SK-N-SH treated with all-trans-retinoic acid at 6 μM for 48 hours (cell line): ENCODE measurements around the gene NHERF2.

ENCODE experiments used
- ARNTL ChIP-seq: fragments of 450-650 bp; formaldehyde crosslinking; IDR thresholded peaks from 2 replicates; pipeline ENCODE4 v1.5.0; 2020; ENCODE audit warnings: low read depth, mild to moderate bottlenecking, moderate library complexity, borderline replicate concordance
- BACH2 ChIP-seq: fragments of 250-450 bp; sonication (Bioruptor Pico); IDR thresholded peaks from 2 replicates; pipeline ENCODE4 v1.9.0; 2021; ENCODE audit warnings: mild to moderate bottlenecking, borderline replicate concordance
- ESRRG ChIP-seq: fragments of 250-450 bp; sonication (Bioruptor Pico); IDR thresholded peaks from 2 replicates; pipeline ENCODE4 v1.6.1; 2021; ENCODE audit warnings: mild to moderate bottlenecking
- ISL1 ChIP-seq: fragments of 250-450 bp; sonication (Bioruptor Pico); IDR thresholded peaks from 2 replicates; pipeline ENCODE4 v2.1.2; 2022; ENCODE audit warnings: mild to moderate bottlenecking, moderate library complexity
- PATZ1 ChIP-seq: fragments of 250-450 bp; sonication (Bioruptor Pico); IDR thresholded peaks from 2 replicates; pipeline ENCODE4 v1.8.0; 2020; ENCODE audit warnings: mild to moderate bottlenecking, moderate library complexity, borderline replicate concordance
- RARB ChIP-seq: fragments of 250-450 bp; sonication (Bioruptor Pico); IDR thresholded peaks from 2 replicates; pipeline ENCODE4 v1.8.0; 2021; ENCODE audit warnings: mild to moderate bottlenecking, moderate library complexity
- TCF4 ChIP-seq: fragments of 250-450 bp; sonication (Bioruptor Pico); IDR thresholded peaks from 2 replicates; pipeline ENCODE4 v1.8.0; 2021; ENCODE audit warnings: mild to moderate bottlenecking, moderate library complexity, borderline replicate concordance
- ZFP3 ChIP-seq: fragments of 250-450 bp; sonication (Bioruptor Pico); IDR thresholded peaks from 2 replicates; pipeline ENCODE4 v1.5.0; 2020; ENCODE audit warnings: mild to moderate bottlenecking, moderate library complexity
- ZFP30 ChIP-seq: fragments of 450-650 bp; formaldehyde crosslinking; IDR thresholded peaks from 2 replicates; pipeline ENCODE4 v1.5.0; 2022; ENCODE audit warnings: mild to moderate bottlenecking, moderate library complexity
- ZNF565 ChIP-seq: fragments of 450-650 bp; formaldehyde crosslinking; conservative IDR thresholded peaks from 2 replicates; pipeline ENCODE4 v1.5.0; 2020; ENCODE audit warnings: low read depth, mild to moderate bottlenecking, moderate library complexity
- ZNF70 ChIP-seq: fragments of 450-650 bp; formaldehyde crosslinking; IDR thresholded peaks from 2 replicates; pipeline ENCODE4 v1.5.0; 2020; ENCODE audit warnings: mild to moderate bottlenecking, moderate library complexity
- ZNF8 ChIP-seq: fragments of 450-650 bp; formaldehyde crosslinking; IDR thresholded peaks from 2 replicates; pipeline ENCODE4 v1.5.0; 2020; ENCODE audit warnings: mild to moderate bottlenecking, moderate library complexity

DNA sequence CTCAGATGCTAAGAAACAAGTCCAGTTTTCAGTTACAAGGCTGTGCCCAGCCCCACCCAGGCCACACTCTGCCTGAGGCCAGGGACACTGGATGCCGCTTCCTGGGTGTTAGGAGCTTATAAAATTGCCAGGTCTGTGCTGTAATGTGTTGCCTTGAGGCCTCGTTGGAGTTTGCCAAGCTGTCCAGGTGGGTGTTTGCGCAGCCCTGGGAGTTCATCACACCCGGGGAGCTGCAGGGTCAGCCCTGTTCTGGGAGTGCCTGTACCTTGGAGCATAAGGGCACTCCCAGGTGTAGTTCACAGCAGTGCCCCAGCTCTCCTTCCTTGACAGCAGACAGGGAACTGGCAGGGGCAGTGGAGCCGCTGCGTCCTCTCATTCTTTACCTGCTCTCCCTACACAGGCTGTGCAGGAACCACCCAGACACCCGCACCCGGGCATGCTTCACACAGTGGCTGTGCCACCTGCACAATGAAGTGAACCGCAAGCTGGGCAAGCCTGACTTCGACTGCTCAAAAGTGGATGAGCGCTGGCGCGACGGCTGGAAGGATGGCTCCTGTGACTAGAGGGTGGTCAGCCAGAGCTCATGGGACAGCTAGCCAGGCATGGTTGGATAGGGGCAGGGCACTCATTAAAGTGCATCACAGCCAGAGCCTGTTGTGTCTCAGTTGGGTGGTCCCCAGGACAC lies 41.1 kb upstream of the NHERF2 start:
- TF ChIP-seq ESRRG (no peak), ZFP3 (CRISPR knock-in tag) (no peak), PATZ1 (no peak), BACH2 (no peak), ARNTL (CRISPR knock-in tag) (no peak), ZNF565 (CRISPR knock-in tag) (no peak), ISL1 (CRISPR knock-in tag) (no peak), RARB (CRISPR knock-in tag) (no peak), ZNF8 (CRISPR knock-in tag) (no peak), TCF4 (CRISPR knock-in tag) (no peak), ZNF70 (CRISPR knock-in tag) (no peak), ZFP30 (no peak)
